PC-3 (cell line): Measurements from ENCODE around the gene SFSWAP.

ENCODE experiments used
- EZH2 ChIP-seq: fragments of 300-600 bp; sonication (generic); IDR thresholded peaks from one replicate; pipeline ENCODE4 v1.6.1; 2017; ENCODE audit warnings: antibody characterized with exemption, mild to moderate bottlenecking, low read length; ENCODE audit not compliant: unreplicated experiment
- EZH2phosphoT487 ChIP-seq: fragments of 300-600 bp; sonication (generic); IDR thresholded peaks from 2 replicates; pipeline ENCODE4 v1.6.1; 2018; ENCODE audit warnings: mild to moderate bottlenecking, antibody characterized with exemption, low read length, borderline replicate concordance
- TF ChIP-seq, protein P1 (sequence below): fragments of 300-600 bp; sonication (generic); conservative IDR thresholded peaks from 2 replicates; pipeline ENCODE4 v1.5.1; 2017; ENCODE audit warnings: antibody characterized with exemption, low read depth, mild to moderate bottlenecking, low read length

DNA sequence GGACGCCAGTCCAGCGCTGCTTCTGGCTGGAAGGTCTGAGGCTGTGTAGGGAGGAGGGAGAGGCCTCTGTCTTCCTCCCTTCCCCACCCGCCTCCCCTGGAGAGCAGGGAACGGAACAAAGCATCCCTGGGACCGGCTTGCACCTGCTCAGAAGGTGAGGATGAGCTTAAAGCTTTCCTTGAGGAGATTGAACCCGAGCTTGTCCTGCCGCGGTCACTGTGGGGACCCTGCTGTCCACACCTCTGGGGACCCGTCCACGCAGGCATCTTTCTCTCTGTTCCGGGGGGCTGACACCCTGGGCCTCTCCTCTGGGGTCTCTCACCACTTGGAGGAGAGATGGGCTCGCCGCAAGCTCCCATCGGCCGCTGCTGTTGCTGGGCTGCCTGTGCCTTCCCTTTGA lies 33.2 kb upstream of the SFSWAP start:
- TF ChIP-seq EZH2 (no peak), EZH2phosphoT487 (no peak)
- TF ChIP-seq, protein P1, sequence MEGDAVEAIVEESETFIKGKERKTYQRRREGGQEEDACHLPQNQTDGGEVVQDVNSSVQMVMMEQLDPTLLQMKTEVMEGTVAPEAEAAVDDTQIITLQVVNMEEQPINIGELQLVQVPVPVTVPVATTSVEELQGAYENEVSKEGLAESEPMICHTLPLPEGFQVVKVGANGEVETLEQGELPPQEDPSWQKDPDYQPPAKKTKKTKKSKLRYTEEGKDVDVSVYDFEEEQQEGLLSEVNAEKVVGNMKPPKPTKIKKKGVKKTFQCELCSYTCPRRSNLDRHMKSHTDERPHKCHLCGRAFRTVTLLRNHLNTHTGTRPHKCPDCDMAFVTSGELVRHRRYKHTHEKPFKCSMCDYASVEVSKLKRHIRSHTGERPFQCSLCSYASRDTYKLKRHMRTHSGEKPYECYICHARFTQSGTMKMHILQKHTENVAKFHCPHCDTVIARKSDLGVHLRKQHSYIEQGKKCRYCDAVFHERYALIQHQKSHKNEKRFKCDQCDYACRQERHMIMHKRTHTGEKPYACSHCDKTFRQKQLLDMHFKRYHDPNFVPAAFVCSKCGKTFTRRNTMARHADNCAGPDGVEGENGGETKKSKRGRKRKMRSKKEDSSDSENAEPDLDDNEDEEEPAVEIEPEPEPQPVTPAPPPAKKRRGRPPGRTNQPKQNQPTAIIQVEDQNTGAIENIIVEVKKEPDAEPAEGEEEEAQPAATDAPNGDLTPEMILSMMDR, result no peak
